Measurements from ENCODE around the gene LIMA1. TPM values are rescaled to one million over a fixed set of nuclear protein-coding genes. Genes with fewer than 3 reads are reported as not detected.
A peak's percentile ranks its signal among the peaks of the same experiment; 100 is the strongest.

Gene LIMA1
- total RNA-seq, 2 donors from 2014 or later, result 48.8 to 53.4 TPM

DNA sequence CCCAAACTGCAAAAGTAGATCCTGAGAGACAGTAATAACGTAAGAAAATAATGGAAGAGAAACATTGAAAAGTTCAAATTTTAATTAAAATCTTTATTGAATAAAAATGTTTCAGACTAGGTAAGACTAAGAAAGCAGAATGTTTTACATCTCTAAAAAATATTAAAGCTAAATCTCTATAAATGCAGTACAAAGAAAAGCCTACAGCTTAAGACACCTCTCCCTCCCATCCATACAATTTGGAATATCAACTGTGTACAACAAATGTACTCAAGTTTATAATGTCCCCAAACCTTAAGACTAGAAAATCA is 107.6 kb downstream of the LIMA1 start:
- ATAC-seq, result no peak
- no peaks in the 10 kb centered on the region for H3K9me3 ChIP-seq
- no peaks in the 10 kb centered on the region for H3K4me1 ChIP-seq
- no peak overlapping the region for H3K4me3 ChIP-seq
- H3K27ac ChIP-seq, result no peak overlapping the region
- 21 to 26% methylated on average over 1 of the region's 1 CpG for WGBS, 2 donors
- intact Hi-C loops (cut with DNase I), result loop anchor here (5.0 kb wide), 1 partner anchor 98 kb away; no protein-coding TSS in a partner anchor
- DNase-seq, result no peak
- peaks cover 0 to 19% of the 10 kb centered on the region in 2 donors for H3K36me3 ChIP-seq (replicated peaks in 1 of 2; ENCODE audit: insufficient read depth in 1 of 2, low read depth in 2 of 2)
- no peaks in the 10 kb centered on the region for H3K27me3 ChIP-seq
- TF ChIP-seq, protein P1, sequence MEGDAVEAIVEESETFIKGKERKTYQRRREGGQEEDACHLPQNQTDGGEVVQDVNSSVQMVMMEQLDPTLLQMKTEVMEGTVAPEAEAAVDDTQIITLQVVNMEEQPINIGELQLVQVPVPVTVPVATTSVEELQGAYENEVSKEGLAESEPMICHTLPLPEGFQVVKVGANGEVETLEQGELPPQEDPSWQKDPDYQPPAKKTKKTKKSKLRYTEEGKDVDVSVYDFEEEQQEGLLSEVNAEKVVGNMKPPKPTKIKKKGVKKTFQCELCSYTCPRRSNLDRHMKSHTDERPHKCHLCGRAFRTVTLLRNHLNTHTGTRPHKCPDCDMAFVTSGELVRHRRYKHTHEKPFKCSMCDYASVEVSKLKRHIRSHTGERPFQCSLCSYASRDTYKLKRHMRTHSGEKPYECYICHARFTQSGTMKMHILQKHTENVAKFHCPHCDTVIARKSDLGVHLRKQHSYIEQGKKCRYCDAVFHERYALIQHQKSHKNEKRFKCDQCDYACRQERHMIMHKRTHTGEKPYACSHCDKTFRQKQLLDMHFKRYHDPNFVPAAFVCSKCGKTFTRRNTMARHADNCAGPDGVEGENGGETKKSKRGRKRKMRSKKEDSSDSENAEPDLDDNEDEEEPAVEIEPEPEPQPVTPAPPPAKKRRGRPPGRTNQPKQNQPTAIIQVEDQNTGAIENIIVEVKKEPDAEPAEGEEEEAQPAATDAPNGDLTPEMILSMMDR (IDR thresholded peaks at IDR 0.05), result no peak
- no peak for TF ChIP-seq POLR2A (IDR thresholded peaks at IDR 0.05)

GRCh38 chr12:50174971-50175715 is 108.2 kb downstream of the LIMA1 start:
- no peak overlapping the region for H3K4me3 ChIP-seq
- no peaks in the 10 kb centered on the region for H3K4me1 ChIP-seq
- TF ChIP-seq, protein P1 (IDR thresholded peaks at IDR 0.05), result peak; percentile 33 to 79 (median 70)
- no peak for TF ChIP-seq POLR2A (IDR thresholded peaks at IDR 0.05)
- H3K36me3 ChIP-seq (replicated peaks in 1 of 2; ENCODE audit: insufficient read depth in 1 of 2, low read depth in 2 of 2), result peaks cover 0 to 19% of the 10 kb centered on the region in 2 donors
- H3K9me3 ChIP-seq, result no peaks in the 10 kb centered on the region
- intact Hi-C loops (cut with DNase I), result loop anchor here (5.0 kb wide), 1 partner anchor 98 kb away; no protein-coding TSS in a partner anchor
- ATAC-seq (peak; percentile 64), DNase-seq (peak in 1 of 4 donors; percentile 33)
- H3K27me3 ChIP-seq, result no peaks in the 10 kb centered on the region
- 68 to 81% methylated on average over 13 to 16 of the region's 16 CpGs for WGBS, 2 donors
- H3K27ac ChIP-seq, result no peak overlapping the region

DNA sequence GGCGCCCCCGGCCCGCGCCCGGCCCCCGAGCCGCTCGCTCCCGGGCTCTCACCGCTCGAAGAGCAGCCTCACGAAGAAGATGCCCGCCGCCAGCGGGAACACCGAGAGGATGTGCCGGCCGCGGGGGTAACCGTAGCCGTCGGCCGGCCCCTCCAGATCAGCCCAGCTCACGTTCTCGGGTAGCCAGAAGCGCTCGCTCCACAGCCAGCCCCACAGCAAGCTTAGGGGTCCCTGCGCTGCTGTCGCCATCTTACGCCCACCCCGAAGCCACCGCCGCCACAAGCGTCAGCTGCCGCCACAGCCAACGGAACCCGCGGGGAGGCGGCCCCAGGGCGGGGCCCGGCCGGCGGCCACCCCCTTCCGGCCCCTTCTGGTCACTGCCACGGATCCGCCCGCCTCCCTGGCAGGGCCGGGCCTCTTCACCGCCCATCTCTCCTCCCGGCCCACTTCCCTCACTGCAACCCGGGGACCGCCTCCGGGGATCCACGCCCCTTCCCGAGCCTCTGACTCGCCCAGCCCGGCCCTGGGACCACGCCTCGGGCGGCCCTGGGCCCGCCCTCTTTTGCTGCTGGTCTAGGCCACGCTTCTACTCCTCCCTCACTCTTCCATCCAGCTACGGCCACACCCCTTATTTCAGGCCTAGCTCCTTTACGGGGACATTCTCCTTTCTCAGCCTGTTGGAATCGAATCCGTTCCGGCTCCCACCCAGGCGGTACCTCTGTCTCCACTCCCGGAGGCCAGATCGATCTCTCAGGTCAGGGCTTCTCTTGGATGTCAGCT is 116.1 kb downstream of the LIMA1 start, which contains the start of gene CERS5:
CERS5 (minus strand) TSS at position 321 of the 780 bp plus-strand sequence; CDS start at position 249, 72 bp downstream.
- H3K27ac ChIP-seq, result peak within 1 kb of the TSS; percentile 69 to 88 (median 82)
- H3K4me3 ChIP-seq, result peak within 1 kb of the TSS; percentile 52 to 60
- no peaks in the 10 kb centered on the region for H3K27me3 ChIP-seq
- peaks cover 17% of the 10 kb centered on the region for H3K4me1 ChIP-seq
- peak; percentile 99 for ATAC-seq
- WGBS, 2 donors, result 0 to 1% methylated on average over 31 to 69 of the region's 70 CpGs
- intact Hi-C loops (cut with DNase I), result no loop called here
- peak; percentile 39 to 75 (median 72) for TF ChIP-seq POLR2A (IDR thresholded peaks at IDR 0.05)
- TF ChIP-seq, protein P1 (IDR thresholded peaks at IDR 0.05), result peak in 3 of 7 experiments; percentile 28 to 56 (median 49)
- no peaks in the 10 kb centered on the region for H3K36me3 ChIP-seq (replicated peaks in 1 of 2; ENCODE audit: insufficient read depth in 1 of 2, low read depth in 2 of 2)
- no peaks in the 10 kb centered on the region for H3K9me3 ChIP-seq
- peak; percentile 98 to 100 (median 99) for DNase-seq

- H3K36me3 ChIP-seq (replicated peaks in 1 of 2; ENCODE audit: insufficient read depth in 1 of 2, low read depth in 2 of 2), result no peaks in the 10 kb centered on the region
- no peaks in the 10 kb centered on the region for H3K9me3 ChIP-seq
- DNase-seq, result peak in 2 of 4 donors; percentile 29 to 38
- TF ChIP-seq POLR2A (IDR thresholded peaks at IDR 0.05), result no peak
- TF ChIP-seq, protein P1 (IDR thresholded peaks at IDR 0.05), result no peak
- WGBS, 2 donors, result 0% methylated on average over 11 to 12 of the region's 12 CpGs
- intact Hi-C loops (cut with DNase I), result no loop called here
- no peak for ATAC-seq
- H3K4me1 ChIP-seq, result peaks cover 17% of the 10 kb centered on the region
- peak overlapping the region; percentile 69 to 88 (median 82) for H3K27ac ChIP-seq
- peak overlapping the region; percentile 52 to 60 for H3K4me3 ChIP-seq
- no peaks in the 10 kb centered on the region for H3K27me3 ChIP-seq
Observed at GRCh38 chr12:50166799-50167048, 116.6 kb downstream of the LIMA1 start.

All from body of pancreas (tissue), 4 donors.